Endometrial microvascular endothelial cells (primary cell): Measurements from ENCODE around the gene VPS37D. TPM values are rescaled to one million over a fixed set of nuclear protein-coding genes. Genes with fewer than 3 reads are reported as not detected.
"Not testable (repeated sequence)": the region's sequence is repeated elsewhere in the genome, so short reads cannot be mapped to it uniquely, and the experiment has no call there.

Source experiments
- in situ Hi-C: cut with HindIII; loops from 2 replicates; pipeline ENCODE4 v1.10.0; 2017; ENCODE audit warnings: low sequenced_read_pairs, low pct_unique_long_range_greater_than_20kb; ENCODE audit errors: inconsistent ontology term
- total RNA-seq: library from RNA; depleted of rRNA; stranded (reverse); fragments of >200 nt; gene quantifications from one replicate; pipeline ENCODE4 v1.2.3, GENCODE V29; 2015; ENCODE audit errors: inconsistent ontology term

VPS37D gene
- total RNA-seq, 1 donor from 2014 or later = not detected

- in situ Hi-C loops = no loop called here
Measured at GRCh38 chr7:73671857-73672445, 4.3 kb downstream of the VPS37D start.

- in situ Hi-C loops = no loop called here
Measured at GRCh38 chr7:73674468-73675124, 7.0 kb downstream of the VPS37D start.

GRCh38 chr7:73676062-73676461 is 8.4 kb downstream of the VPS37D start:
- in situ Hi-C loops = not testable (repeated sequence)

GRCh38 chr7:73678862-73679261 is 11.2 kb downstream of the VPS37D start:
- in situ Hi-C loops = no loop called here

- in situ Hi-C loops = no loop called here
Measured at GRCh38 chr7:73679709-73680108, 12.1 kb downstream of the VPS37D start.

- in situ Hi-C loops = no loop called here
Measured at GRCh38 chr7:73680501-73680900, 12.9 kb downstream of the VPS37D start.

- in situ Hi-C loops = no loop called here
Measured at GRCh38 chr7:73681031-73681430, 13.4 kb downstream of the VPS37D start.

- in situ Hi-C loops = no loop called here
Measured at GRCh38 chr7:73682745-73683055, 15.1 kb downstream of the VPS37D start.

- in situ Hi-C loops = no loop called here
Measured at GRCh38 chr7:73683056-73683787, 15.6 kb downstream of the VPS37D start, which contains the start of the genes BUD23 and DNAJC30. TSS of gene BUD23 (plus strand) at chr7:73683597. CDS start at chr7:73683626, 29 bp downstream. TSS of gene DNAJC30 (minus strand) at chr7:73683453. CDS start at chr7:73683423, 30 bp downstream.

- in situ Hi-C loops = no loop called here
Measured at GRCh38 chr7:73683788-73684693, 16.4 kb downstream of the VPS37D start.

- in situ Hi-C loops = no loop called here
Measured at GRCh38 chr7:73685311-73685710, 17.7 kb downstream of the VPS37D start.

GRCh38 chr7:73688288-73688687 is 20.7 kb downstream of the VPS37D start:
- in situ Hi-C loops = no loop called here

- in situ Hi-C loops = no loop called here
Measured at GRCh38 chr7:73690646-73691045, 23.0 kb downstream of the VPS37D start.

GRCh38 chr7:73696372-73696771 is 28.7 kb downstream of the VPS37D start:
- in situ Hi-C loops = no loop called here

- in situ Hi-C loops = no loop called here
Measured at GRCh38 chr7:73698410-73698809, 30.8 kb downstream of the VPS37D start.

GRCh38 chr7:73699370-73700068 is 31.9 kb downstream of the VPS37D start:
- in situ Hi-C loops = no loop called here

- in situ Hi-C loops = no loop called here
Measured at GRCh38 chr7:73700069-73700423, 32.4 kb downstream of the VPS37D start.

- in situ Hi-C loops = no loop called here
Measured at GRCh38 chr7:73700581-73701134, 33.0 kb downstream of the VPS37D start.
